ENCODE data around the gene SCARB1.

Gene SCARB1

DNA sequence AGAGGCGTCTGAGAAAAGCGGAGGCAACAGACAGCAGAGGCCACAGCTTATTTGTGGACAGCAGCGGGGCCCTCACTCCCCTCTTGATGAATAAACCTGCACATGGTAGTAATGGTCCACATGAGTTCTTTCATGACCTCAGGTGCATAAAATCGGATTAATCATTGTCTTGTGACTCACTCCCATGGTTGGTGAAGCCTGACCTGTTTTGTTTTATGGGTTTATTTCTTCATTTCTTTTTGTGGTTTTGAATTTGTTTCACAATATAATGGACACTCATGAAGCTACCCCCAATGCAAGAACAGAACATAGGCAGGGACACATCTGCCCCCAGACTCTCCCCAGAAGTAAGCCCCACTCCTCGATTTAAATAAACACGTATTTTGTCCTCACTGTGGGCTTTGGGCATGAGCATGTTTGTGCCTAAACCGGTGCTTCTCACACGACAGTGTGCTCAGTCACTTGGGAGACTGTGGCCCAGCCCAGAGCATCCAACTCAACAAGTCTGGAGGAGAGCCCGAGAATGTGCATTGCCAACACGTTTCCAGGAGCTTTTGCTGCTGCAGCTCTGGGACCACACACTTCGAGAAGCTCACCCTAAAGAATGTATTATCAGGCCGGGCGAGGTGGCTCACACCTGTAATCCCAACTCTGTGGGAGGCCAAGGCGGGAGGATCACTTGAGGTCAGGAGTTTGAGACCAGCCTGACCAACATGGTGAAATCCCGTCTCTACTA lies 116.1 kb downstream of the SCARB1 start:
- H3K4me3 ChIP-seq (ENCODE audit: low read depth, low read length), result no peak overlapping the region
- TF ChIP-seq, protein P1, sequence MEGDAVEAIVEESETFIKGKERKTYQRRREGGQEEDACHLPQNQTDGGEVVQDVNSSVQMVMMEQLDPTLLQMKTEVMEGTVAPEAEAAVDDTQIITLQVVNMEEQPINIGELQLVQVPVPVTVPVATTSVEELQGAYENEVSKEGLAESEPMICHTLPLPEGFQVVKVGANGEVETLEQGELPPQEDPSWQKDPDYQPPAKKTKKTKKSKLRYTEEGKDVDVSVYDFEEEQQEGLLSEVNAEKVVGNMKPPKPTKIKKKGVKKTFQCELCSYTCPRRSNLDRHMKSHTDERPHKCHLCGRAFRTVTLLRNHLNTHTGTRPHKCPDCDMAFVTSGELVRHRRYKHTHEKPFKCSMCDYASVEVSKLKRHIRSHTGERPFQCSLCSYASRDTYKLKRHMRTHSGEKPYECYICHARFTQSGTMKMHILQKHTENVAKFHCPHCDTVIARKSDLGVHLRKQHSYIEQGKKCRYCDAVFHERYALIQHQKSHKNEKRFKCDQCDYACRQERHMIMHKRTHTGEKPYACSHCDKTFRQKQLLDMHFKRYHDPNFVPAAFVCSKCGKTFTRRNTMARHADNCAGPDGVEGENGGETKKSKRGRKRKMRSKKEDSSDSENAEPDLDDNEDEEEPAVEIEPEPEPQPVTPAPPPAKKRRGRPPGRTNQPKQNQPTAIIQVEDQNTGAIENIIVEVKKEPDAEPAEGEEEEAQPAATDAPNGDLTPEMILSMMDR (IDR thresholded peaks at IDR 0.05; ENCODE audit: low read depth, low read length, missing control alignments), result no peak
- DNase-seq (ENCODE audit: low read depth), result no peak

GRCh38 chr12:124746649-124747425 lies 116.8 kb downstream of the SCARB1 start:
- DNase-seq (ENCODE audit: low read depth), result no peak
- H3K4me3 ChIP-seq (ENCODE audit: low read depth, low read length), result no peak overlapping the region
- TF ChIP-seq, protein P1 (IDR thresholded peaks at IDR 0.05; ENCODE audit: low read depth, low read length, missing control alignments), result no peak

GRCh38 chr12:124745891-124746570 lies 117.6 kb downstream of the SCARB1 start:
- TF ChIP-seq, protein P1 (IDR thresholded peaks at IDR 0.05; ENCODE audit: low read depth, low read length, missing control alignments), result no peak
- DNase-seq (ENCODE audit: low read depth), result no peak
- no peak overlapping the region for H3K4me3 ChIP-seq (ENCODE audit: low read depth, low read length)

GRCh38 chr12:124745465-124745890 lies 118.2 kb downstream of the SCARB1 start:
- DNase-seq (ENCODE audit: low read depth), result no peak
- no peak overlapping the region for H3K4me3 ChIP-seq (ENCODE audit: low read depth, low read length)

DNA sequence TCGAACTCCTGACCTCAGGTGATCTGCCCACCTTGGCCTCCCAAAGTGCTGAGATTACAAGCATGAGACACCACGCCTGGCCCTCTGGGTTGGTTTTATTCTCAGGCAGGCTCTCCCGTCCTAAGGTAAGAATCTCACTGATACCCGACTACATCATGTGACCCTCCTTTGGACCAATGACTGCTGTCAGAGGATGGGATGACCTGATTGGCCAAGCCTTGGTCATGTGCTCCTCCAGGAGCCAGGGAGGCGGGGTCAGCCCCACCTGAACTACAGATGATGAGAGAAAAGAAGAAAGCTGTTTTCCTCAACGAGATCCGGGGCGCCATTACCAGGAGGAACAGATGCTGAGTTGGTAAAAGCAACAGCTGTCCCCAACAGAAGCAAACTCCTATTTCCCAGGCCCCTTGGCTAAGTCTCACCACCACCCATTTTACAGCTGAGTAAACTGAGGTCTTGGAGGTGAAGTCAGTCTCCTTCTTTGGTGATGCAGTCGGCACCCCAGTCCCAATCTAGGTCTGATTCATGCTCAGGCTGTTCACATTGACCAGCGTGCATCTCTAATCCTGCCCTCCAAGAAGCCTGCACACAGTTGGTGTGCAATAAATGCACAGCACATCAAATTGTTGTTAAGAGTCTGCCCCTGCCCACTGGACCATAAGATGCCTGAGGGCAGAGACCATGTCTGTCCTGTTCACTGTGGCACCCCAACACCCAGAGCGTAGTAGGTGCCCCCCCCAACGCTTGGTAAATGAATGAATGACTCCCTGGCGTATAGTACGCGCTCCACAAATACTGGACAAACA lies 118.8 kb downstream of the SCARB1 start:
- TF ChIP-seq, protein P1 (IDR thresholded peaks at IDR 0.05; ENCODE audit: low read depth, low read length, missing control alignments), result no peak
- peak; percentile 61 for DNase-seq (ENCODE audit: low read depth)
- no peak overlapping the region for H3K4me3 ChIP-seq (ENCODE audit: low read depth, low read length)

More at GRCh38 chr12:124745465-124745890, 118.2 kb downstream of the SCARB1 start:
- TF ChIP-seq, protein P1 (IDR thresholded peaks at IDR 0.05; ENCODE audit: low read depth, low read length, missing control alignments), result no peak

- H3K4me3 ChIP-seq (ENCODE audit: low read depth, low read length), result no peak overlapping the region
- TF ChIP-seq, protein P1 (IDR thresholded peaks at IDR 0.05; ENCODE audit: low read depth, low read length, missing control alignments), result no peak
- DNase-seq (ENCODE audit: low read depth), result no peak
Observed at GRCh38 chr12:124744273-124744640, 119.4 kb downstream of the SCARB1 start.
